Esophagus muscularis mucosa (tissue), 4 donors: Measurements from ENCODE around the gene HCFC1R1.
"Not testable (repeated sequence)": the region's sequence is repeated elsewhere in the genome, so short reads cannot be mapped to it uniquely, and the experiment has no call there.

Experiments
- EP300 ChIP-seq: sonication (generic); formaldehyde crosslinking; IDR thresholded peaks from one replicate; pipeline ENCODE4 v1.6.1; 2017; ENCODE audit warnings: antibody characterized with exemption
- POLR2A ChIP-seq: fragments of 450-650 bp; IDR thresholded peaks from one replicate; pipeline ENCODE4 v1.6.1; 2017; ENCODE audit warnings: antibody characterized with exemption, moderate library complexity, mild to moderate bottlenecking, low read depth
- POLR2AphosphoS5 ChIP-seq, 2 donors: sonication (generic); formaldehyde crosslinking; IDR thresholded peaks; one replicate each; pipeline ENCODE4 v1.6.1; 2017; ENCODE audit warnings: antibody characterized with exemption in 2 of 2
- TF ChIP-seq, protein P1 (sequence below), 3 experiments: fragments of 200-600 bp in 2 of 3; fragments of 450-650 bp in 1 of 3; sonication (generic) in 2 of 3; IDR thresholded peaks; one replicate each; pipeline ENCODE4 v1.5.1; 2017 to 2019; ENCODE audit warnings: antibody characterized with exemption in 3 of 3, mild to moderate bottlenecking in 2 of 3, moderate library complexity in 1 of 3

- not testable (repeated sequence) for TF ChIP-seq POLR2A; EP300; POLR2AphosphoS5 (IDR thresholded peaks at IDR 0.05)
- TF ChIP-seq, protein P1, sequence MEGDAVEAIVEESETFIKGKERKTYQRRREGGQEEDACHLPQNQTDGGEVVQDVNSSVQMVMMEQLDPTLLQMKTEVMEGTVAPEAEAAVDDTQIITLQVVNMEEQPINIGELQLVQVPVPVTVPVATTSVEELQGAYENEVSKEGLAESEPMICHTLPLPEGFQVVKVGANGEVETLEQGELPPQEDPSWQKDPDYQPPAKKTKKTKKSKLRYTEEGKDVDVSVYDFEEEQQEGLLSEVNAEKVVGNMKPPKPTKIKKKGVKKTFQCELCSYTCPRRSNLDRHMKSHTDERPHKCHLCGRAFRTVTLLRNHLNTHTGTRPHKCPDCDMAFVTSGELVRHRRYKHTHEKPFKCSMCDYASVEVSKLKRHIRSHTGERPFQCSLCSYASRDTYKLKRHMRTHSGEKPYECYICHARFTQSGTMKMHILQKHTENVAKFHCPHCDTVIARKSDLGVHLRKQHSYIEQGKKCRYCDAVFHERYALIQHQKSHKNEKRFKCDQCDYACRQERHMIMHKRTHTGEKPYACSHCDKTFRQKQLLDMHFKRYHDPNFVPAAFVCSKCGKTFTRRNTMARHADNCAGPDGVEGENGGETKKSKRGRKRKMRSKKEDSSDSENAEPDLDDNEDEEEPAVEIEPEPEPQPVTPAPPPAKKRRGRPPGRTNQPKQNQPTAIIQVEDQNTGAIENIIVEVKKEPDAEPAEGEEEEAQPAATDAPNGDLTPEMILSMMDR (IDR thresholded peaks at IDR 0.05), result not testable (repeated sequence)
Observed at GRCh38 chr16:3053330-3053710, 29.6 kb upstream of the HCFC1R1 start.
